HG03460 (cell line): Measurements from ENCODE around the gene PRXL2A.

Source experiments
- ATAC-seq: cut with Tn5 transposase; IDR thresholded peaks from one replicate; pipeline ENCODE4 v1.9.1; 2021; ENCODE audit not compliant: unreplicated experiment

Gene PRXL2A

GRCh38 chr10:80443531-80443974 lies 35.2 kb downstream of the PRXL2A start:
- no peak for ATAC-seq

DNA sequence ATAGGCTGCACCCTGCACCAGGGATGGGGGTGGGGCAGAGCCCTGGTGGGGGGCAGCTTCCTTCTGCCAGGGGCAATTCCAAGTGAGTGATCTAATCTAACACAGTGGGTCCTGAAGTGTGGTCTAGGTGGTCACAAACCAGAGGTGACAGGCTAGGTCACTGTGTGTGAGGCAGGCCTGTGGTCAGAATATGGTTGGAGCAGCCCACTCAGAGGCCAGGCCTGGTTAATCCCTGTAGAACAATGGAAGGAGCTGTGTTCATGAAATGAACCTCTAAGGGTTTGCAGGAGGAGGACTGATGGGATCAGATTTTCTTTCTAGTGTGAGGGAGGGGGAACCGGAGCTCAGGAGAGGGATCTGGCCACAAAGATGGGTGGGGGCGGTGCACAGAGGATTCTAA lies 35.8 kb downstream of the PRXL2A start:
- ATAC-seq = no peak

DNA sequence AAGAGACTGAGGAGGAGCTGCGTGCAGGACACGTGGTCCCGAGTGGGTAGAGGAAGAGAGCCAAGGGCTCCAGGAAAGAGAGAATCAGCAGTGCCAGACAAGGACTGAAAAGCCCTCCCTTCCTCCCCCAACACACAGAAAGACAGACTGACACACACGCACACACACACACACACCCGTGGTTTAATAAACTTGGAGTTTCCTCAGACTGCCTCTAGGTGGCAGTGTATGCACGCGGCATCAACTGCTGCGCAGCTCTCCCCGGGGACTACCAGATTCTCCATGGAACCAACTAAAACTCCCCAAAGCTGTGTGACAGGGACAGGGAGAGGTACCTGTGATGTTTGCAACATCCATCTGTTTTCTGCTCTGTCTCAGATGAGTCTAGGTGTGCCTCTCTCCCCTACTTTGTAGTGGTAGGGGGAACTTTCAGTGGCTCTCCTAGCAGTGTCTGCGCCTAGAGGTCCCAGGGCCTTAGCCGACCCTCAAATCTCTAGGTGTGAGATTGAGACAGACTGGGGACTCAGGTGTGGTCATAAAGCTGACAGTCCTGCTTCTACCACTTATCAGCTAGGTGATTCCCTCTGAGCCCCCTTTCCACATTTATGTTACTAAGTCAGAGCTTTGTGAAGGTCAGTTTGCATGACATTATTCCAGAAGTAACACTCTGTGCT lies 36.4 kb downstream of the PRXL2A start:
- ATAC-seq = peak; percentile 83

GRCh38 chr10:80447436-80448190 lies 39.3 kb downstream of the PRXL2A start:
- no peak for ATAC-seq

- ATAC-seq = no peak
Measured at GRCh38 chr10:80448209-80448942, 40.0 kb downstream of the PRXL2A start.

GRCh38 chr10:80449520-80449919 lies 41.2 kb downstream of the PRXL2A start:
- ATAC-seq = no peak

GRCh38 chr10:80451132-80451531 lies 42.8 kb downstream of the PRXL2A start:
- no peak for ATAC-seq

DNA sequence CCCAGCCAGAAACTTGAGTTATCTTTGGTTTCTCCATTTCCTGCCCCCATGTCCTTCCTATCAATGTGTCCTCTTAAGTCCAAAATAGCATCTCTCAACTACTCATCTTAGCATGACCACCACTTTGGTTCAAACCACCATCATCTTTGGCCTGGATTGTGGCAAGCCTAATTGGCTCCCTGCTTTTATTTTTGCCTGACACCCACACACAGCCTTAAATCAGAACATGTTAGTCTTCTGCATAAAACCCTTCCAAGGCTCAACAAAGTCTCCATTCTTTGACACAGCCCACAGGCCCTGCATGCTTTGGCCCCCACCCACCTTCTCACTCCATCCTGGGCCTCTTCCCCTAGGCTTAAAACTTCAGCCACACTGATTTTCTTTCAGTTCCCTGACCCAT lies 43.7 kb downstream of the PRXL2A start:
- no peak for ATAC-seq

DNA sequence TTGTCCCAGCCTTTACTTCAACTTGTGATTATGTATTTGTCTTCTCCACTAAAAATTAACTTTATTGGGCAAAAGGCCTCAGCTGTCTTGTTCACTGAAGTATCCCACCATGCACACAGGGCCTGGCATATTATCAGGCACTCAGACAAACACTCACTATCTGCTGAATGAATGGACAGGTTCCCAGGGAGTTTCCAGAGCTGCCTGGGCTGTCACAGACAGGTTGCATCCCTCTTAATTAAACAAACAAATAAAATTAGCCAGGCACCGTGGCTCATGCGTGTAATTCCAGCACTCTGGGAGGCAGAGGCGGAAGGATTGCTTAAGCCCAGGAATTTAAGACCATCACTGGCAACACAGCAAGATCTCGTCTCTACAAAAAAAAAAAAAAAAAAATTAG lies 44.3 kb downstream of the PRXL2A start:
- no peak for ATAC-seq

DNA sequence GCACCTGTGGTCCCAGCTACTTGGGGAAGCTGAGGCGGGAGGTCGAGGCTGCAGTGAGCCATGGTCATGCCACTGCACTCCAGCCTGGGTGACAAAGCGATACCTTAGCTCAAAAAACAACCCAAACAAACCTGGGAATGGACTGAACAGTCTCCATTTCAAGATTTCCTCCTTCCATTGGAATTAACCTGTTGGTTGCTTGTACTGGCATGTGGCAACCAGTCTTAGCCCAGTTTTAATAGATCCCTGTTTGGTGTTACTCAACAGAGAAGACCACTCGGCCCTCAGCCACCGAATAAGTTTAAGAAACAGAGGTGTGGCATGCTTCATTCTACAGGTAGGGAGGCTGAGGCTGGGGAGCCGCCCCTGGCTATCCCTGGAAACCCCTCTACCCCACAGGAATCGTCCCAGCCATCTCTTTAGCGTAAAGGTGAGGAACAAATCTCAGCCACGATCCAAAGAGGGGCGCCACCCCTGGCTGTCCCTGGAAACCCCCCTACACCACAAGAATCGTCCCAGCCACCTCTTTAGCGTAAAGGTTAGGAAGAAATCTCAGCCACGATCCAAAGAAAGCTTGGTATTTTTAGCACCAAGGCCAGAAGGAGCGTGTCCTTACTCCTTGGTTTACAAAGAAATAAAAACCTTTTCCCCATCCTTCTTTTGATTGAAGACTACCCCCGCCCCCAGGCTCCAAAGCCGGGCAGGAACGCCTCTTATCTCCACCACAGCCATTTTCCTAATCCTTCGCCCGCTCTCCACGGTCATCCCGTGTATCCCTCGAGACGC lies 44.9 kb downstream of the PRXL2A start:
- ATAC-seq = no peak

DNA sequence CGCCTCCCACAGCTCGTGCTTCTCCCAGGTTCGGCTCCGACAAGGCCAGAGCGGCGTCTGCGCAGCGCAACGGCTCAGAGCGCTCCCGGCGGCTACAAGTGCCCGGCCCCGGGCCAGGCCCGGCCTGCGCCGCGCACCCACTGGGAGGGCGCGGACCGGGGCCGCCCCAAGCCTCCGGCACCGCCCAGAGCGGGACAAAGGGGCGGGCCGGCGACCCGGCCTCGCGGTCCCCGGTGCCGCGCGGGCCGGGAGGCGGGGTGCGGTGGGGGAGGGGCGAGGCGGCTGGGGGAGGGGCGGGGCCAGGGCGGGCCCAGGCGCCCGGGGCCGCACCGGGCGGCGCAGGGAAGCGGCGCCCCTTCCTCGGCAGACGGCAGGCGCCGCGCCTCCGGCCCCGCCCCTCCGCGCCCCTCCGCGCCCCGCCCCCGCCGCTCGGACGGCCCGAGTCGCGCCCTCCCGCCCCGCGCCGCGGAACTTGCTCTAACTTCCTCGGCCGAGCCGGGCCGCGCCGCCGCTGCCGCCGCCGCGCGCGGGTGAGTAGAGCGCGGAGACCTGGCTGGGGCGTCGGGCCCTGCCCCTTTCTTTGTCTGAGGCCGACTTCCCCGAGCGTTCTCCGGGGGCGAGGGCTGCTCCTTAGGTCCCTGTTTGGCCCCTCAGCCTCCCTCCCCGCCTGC lies 45.6 kb downstream of the PRXL2A start, which contains the start of gene TSPAN14:
Gene TSPAN14, plus strand, starts transcription at position 469 of the 671 bp plus-strand sequence. CDS start 34,924 bp downstream, outside the sequence.
- peak; percentile 55 for ATAC-seq

- peak; percentile 19 for ATAC-seq
Measured at GRCh38 chr10:80454513-80455460, 46.4 kb downstream of the PRXL2A start.

DNA sequence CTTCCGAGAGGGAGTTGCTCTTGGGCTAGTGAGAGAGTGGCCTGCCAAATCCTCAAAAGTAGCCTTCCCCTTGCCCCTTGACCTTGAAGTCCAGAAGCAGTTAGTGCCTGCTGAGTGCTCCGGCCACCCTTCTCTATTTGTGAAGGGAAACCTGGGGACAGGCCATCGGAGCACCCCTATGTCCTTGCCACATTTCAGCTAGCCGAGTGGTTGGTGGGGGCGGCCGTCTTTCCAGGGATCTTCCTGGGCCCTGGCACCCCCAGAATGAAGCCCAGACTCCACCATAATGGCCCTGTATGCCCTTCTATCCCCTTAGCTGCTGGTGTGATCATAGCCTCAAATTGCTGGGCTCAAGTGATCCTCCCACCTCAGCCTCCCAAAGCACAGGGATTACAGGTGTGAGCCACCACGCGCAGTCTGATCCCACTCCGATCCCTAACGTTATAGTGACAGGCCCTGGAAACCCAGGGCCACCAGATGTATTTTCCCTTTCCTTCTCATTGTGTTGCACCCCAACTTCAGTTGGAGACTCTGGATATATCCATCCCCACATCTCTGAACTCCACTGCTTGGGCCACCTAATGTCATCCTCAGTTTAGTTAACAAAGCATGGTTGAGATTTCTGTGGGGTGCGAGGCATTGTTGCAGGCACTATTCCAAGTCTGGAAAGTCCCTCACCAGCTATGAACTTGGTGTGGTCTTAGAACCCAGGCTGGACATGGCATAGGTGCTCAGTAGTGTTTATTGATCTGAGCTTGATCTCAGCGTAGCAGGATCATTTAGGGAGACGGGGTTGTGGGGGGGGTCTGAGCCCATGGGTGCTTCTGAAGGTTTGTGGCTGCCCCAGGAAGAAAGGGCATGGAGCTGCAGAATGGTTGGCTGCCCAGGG lies 47.4 kb downstream of the PRXL2A start:
- no peak for ATAC-seq

DNA sequence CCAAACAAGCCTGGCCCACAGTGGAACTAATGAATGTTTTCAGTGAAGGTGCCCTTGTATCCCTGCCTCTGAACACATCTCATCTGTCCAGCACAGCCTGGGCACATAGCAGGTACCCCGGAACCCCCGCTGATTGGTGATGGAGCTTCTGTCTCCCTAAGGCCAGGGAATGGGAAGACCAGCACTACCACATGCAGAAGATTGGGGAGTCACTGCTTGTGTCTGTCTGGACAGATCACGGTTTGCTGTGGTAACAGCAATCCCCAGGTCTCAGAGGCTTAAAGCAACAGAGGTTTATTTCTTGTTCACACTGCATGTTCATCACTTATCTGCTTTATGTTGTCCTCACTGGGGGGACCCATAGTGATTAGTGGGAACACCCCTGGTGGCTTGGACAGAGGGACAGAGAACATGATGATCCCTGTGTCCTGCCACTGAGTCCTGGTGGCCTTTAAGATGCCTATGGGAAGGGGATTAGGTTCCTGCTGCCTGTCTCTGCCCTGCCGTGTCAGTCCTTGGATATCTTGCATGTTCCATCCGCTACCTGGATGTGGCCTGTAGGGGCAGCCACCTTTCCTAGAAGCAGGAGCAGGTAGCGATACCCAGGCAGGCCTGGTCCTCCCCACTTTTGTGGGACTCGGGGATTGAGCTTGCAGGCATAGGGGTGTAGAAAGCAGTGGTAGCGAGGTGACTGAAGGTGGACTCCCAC lies 49.4 kb downstream of the PRXL2A start:
- ATAC-seq = no peak

GRCh38 chr10:80458263-80458625 lies 49.9 kb downstream of the PRXL2A start:
- no peak for ATAC-seq

GRCh38 chr10:80458638-80459037 lies 50.3 kb downstream of the PRXL2A start:
- no peak for ATAC-seq

- ATAC-seq = peak; percentile 43
Measured at GRCh38 chr10:80459047-80459865, 50.9 kb downstream of the PRXL2A start.
